GM21786 (cell line): Measurements from ENCODE around the gene FLNC.

Experiments
- ATAC-seq: cut with Tn5 transposase; IDR thresholded peaks from one replicate; pipeline ENCODE4 v1.9.1; 2021; ENCODE audit not compliant: unreplicated experiment

FLNC gene, protein sequence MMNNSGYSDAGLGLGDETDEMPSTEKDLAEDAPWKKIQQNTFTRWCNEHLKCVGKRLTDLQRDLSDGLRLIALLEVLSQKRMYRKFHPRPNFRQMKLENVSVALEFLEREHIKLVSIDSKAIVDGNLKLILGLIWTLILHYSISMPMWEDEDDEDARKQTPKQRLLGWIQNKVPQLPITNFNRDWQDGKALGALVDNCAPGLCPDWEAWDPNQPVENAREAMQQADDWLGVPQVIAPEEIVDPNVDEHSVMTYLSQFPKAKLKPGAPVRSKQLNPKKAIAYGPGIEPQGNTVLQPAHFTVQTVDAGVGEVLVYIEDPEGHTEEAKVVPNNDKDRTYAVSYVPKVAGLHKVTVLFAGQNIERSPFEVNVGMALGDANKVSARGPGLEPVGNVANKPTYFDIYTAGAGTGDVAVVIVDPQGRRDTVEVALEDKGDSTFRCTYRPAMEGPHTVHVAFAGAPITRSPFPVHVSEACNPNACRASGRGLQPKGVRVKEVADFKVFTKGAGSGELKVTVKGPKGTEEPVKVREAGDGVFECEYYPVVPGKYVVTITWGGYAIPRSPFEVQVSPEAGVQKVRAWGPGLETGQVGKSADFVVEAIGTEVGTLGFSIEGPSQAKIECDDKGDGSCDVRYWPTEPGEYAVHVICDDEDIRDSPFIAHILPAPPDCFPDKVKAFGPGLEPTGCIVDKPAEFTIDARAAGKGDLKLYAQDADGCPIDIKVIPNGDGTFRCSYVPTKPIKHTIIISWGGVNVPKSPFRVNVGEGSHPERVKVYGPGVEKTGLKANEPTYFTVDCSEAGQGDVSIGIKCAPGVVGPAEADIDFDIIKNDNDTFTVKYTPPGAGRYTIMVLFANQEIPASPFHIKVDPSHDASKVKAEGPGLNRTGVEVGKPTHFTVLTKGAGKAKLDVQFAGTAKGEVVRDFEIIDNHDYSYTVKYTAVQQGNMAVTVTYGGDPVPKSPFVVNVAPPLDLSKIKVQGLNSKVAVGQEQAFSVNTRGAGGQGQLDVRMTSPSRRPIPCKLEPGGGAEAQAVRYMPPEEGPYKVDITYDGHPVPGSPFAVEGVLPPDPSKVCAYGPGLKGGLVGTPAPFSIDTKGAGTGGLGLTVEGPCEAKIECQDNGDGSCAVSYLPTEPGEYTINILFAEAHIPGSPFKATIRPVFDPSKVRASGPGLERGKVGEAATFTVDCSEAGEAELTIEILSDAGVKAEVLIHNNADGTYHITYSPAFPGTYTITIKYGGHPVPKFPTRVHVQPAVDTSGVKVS (N-terminal part only)

DNA sequence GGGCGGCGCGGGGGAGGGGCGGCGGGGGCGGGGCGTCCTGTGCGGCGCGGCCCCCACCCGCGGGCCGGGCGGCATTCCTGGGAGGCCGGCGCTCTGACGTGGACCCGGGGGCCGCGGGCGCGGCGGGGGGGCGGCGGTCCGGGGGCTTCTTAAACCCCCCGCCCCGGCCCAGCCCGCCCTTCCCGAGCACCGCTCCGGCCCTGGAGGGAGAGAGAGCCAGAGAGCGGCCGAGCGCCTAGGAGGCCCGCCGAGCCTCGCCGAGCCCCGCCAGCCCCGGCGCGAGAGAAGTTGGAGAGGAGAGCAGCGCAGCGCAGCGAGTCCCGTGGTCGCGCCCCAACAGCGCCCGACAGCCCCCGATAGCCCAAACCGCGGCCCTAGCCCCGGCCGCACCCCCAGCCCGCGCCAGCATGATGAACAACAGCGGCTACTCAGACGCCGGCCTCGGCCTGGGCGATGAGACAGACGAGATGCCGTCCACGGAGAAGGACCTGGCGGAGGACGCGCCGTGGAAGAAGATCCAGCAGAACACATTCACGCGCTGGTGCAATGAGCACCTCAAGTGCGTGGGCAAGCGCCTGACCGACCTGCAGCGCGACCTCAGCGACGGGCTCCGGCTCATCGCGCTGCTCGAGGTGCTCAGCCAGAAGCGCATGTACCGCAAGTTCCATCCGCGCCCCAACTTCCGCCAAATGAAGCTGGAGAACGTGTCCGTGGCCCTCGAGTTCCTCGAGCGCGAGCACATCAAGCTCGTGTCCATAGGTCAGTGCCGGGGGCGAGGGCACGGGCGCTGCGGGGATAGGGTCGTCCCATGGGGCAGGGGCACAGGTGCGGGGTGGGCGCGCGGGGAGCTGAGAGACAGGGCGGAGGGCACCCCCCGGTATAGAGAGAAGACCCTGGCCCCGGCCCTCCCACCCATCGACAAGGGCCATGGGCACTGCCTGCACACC, at the start of gene FLNC:
Gene FLNC, plus strand, starts transcription at position 176 of the 947 bp plus-strand sequence. Its CDS starts 232 bp downstream, at position 408.
- ATAC-seq: no peak

DNA sequence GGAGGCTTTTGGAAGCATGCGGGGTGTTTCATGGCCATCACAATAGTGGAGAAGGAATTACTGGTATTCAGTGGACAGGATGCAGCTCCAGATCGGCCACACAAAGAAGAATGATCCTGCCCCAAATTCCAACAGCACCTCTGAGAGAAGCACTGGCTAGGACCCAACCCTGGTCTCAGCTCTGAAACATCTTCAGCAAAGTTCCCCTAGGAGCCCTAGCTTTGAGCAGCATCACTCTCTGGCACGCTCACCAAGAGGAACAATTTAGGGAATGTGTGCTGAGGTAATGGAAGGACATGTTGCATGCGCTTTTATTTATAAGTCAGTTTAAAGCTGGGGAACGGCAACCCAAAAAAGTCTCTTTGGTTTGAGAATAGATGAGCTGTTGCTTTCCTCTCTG, 49.1 kb upstream of the FLNC start:
- ATAC-seq: no peak

DNA sequence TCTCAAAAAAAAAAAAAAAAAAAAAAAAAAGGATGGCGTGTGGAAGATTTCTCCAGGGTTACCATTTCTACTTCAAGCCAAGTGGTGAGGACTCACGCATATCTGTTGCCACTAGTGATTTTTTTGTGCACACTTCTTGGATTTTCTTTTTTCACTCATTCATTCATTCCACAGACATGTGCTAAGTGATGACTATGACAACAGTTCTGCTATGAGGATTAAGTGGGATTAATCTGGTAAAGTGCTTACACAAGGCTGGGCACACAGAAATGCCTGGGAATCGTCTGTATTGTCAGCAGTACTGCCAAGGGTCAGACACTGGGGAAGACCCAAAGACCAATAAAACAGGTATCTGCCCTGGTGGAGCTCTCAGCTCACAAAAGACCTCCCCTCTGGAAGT, 48.4 kb upstream of the FLNC start:
- ATAC-seq: no peak

DNA sequence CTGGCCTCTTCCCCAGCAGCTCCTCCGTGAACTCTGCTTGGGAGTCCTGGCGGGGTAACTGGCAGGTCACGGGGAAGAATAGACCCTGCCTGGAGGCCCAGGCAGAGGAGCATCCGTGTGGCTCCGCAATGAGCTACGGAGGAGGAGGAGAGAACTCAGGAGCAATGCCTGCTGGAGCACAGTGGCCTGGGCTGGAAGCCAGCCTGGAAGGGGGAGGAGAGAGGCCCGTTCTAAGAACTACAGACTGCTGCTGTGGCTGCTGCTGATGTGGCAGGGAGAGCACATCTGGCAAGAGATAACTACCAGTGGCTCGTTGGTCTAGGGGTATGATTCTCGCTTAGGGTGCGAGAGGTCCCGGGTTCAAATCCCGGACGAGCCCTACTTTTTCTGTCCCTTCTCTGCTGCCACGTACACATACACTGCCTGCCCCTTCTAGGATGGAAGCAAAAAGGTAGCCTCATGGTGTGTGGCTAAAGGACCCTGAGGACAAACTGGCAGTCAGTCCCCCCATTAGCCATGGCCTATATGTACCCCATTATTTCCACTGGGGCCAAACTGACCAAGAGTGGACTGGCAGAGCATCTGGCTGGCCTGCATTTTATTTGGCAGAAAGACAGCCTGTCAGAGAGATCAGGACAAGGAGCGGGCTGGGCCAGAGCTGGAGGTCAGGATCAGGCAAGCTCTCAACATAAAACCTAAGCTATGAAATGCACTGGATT, 46.9 kb upstream of the FLNC start:
- ATAC-seq: no peak

DNA sequence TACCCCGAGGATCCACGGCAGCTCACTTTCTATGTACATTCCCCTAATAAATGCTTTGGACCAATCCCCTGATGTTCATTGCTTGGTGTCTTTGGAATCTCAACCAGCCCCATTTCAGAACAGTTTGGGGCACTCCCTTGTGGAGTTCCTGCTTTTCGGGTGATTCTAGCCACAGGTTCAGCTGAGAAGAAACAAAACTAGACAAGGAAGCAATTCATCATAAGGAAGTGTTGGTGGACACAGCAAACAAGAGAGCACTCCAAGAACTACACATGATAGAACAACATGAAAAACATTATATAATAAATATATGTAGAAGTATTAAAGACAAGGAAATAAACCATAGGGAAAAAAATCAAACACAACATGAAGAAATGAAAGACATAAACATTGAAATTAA, 44.5 kb upstream of the FLNC start:
- no peak for ATAC-seq

DNA sequence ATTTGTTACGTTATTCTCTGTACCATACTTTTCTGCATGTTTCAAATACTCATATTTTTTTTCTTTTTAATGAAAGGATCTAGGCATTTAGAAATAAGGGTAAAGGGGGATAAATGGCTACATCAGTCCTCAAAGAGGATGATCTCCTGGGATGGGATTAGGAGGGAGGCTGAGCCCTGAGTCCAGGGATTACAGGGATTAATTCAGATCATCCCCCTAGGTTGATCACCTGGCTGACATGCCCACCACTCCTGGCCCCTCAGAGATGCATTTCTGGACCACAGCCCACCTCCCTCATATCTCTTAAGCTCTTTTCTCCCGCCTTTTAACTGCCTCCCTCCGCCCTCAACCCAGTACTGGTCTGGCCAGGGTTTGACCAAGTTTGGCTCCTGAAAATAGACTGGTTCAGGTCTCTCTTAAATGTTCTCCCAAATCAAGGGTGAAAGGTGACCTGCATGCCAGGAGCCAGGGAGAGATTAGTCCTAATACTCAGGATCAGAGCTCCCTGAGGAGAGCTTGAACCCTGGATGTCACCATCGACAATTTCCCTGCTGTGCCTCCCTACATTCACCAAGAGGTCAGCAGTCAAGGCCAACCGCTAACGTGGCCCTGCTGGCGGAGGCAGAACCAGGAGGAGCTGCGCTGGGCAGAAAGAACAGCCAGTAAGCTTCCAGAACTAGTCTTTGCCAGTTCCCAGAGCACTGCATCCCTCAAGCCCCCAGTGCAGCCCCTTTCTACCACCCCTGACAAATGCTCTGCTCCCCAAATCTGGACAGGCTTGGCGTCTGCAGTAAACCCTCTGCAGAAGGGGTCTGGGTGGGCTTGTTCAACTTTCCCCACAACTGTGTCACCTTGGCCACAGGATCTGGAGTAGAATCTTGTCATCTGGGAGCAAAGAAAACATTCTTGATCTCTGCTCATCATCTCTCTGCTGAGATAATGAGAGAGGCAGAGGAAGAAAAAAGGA, 41.5 kb upstream of the FLNC start:
- no peak for ATAC-seq

DNA sequence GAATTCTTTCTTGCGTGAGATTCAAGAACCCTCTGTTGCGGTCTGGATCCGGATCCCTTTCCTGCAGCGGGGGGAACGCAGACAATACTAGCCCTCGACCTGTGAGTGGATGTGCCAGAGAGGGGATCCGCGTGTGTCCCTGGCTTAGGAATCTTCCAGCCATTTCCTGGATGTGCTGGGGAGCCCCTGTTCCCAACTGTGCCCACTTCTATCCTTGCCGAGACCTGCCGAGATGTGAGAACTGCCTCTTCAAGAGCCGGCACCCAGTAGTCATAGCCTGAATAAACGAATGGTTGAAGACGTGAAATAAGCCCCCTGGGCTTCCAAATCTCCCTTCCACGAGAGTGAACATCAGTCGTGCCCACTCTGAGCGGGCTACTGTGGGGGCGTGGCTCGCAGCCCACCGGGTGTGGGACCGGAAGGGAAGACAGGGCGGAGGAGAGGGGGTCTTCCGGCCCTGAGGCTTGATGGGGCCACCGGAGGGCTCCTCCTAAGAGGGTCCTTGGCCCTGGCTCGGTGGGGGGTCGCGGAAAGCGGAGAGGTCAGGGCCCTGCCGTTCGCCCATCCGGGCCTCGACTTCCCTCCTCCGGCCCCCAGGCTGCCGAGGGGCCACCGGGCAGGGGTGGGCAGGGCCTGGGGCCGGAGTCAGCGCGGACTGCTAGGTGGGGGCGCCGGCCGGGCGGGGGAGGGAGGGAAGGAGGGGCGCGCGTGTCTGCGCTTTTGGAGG, 39.7 kb upstream of the FLNC start:
- ATAC-seq: peak; percentile 16

DNA sequence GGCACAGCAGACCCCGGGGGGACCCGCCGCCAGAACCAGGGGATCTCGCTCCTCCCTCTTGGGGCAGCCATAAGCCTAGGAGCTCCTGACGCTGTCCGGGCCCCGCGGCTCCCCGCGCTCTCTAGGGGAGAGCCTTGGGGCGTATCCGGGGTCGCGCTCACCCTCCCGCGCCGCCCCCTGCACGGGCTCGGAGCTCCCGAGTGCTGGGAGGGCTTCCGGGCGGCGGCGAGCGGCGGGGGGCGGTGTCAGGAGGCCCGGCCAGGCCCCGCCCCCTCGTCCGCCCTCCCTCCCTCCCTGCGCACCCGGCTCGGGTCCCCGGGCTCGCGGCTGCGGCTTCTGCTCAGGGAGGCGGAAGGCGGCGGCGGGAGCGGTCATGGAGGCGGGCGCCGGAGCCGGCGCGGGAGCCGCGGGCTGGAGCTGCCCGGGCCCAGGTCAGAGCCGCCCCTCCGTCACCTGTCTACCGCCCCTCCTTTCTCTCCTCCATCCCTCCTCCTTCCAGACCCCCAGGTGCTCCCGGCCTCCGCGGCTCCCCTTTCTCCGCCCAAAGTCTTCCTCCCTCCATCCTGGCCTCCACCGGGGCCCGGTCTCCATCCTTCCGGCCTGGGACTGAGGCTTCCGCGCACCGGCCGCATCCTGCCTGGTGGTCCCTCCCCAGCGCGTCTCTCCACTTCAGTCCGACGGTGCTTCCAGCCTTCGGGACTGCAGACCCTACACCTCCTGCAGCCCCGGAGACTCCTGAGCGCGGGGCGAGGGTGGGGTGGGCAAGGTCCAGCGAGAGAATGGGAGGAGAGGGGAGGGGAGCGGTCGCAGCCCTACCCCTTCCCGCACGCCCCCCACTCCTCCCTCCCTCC, 38.9 kb upstream of the FLNC start, which contains the start of gene CCDC136:
Gene CCDC136, plus strand, starts transcription at position 848 of the 851 bp plus-strand sequence. CDS start 444 bp downstream, outside the sequence.
- peak; percentile 76 for ATAC-seq

DNA sequence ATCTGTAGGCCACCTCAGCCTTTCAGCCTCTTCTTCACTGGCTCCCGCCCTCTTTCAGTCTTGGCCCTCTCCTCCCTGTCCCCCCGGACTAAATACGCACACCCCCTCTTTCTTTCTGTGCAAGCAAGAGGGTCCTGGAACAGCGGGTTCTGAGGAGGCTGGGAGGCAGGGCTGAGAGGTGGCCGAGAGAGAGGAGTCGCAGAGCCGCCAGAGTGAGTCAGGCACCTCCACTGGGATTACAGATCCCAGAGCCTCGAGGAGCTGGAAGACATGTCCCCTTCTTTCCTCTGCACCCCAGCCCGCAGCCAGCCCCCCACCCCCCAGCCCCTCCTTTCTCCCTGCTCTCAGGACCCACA, 38.3 kb upstream of the FLNC start:
- ATAC-seq: no peak

DNA sequence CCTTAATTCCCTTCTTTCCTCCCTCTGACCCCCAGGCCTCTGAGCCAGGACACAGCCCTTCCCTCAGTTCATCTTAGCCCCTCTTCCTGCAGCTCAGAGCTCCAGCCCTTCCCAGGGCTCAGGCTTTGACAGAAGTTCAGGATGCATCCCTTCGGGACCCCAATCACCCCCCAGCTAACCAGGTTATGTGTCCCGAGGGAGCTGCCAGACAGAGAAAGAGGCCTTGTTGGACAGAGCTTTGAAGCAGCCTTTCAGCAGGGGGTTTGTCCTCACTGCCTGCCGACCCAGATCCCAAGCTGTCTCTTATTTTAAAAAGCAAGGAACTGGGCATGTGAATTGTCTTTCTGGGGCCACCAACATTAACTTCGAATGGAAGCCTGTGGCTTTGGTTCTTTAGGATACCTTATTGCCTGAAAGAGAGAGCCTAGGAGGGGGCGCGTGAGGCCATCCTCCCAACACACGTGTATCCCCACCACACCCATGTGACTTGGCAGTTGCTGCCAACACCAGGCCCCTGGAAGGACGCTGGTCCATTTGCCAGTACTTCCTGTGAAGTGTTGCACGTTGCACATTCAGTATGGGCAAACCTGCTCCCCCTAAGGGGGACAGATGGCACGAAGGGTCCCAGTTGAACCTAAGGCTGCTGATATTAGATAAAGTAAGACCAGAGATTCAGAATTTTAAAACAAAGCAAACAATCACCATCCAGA, 37.6 kb upstream of the FLNC start:
- no peak for ATAC-seq

DNA sequence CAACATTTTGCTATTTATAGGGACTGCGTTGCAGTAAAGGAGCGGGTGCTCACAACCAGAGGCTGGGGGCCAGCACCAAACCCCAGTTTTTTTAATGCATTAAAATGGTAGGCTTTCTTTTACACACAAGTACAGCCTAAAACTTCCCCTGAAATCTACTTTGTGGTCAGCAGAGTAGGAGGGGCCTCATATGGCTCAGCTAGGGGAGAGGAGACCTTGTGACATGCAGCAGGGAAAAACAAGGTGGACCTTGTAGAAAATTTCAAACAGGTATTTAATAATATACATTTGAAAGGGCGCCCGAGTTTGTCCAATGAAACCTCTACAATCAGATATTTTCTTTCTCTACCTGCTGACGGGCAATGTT, 37.0 kb upstream of the FLNC start:
- no peak for ATAC-seq

DNA sequence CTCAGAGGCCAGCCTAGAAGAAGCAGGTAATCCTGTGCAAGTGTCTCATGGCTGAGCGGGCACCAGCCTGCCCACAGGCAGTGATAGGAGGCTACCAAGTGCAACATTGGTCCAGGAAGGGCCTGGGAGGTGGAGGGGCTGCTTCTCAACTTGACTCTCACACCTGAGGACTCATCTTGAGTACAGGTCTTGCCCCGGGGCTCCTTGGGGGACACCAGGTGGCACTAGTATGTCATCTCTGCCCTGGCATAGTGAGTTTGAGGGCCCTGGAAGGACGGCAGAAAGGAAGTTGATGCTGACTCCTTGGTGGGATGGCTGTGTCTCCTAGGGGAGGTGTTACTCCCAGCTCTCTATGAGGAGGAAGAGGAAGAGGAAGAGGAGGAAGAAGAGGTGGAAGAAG, 36.2 kb upstream of the FLNC start:
- no peak for ATAC-seq

DNA sequence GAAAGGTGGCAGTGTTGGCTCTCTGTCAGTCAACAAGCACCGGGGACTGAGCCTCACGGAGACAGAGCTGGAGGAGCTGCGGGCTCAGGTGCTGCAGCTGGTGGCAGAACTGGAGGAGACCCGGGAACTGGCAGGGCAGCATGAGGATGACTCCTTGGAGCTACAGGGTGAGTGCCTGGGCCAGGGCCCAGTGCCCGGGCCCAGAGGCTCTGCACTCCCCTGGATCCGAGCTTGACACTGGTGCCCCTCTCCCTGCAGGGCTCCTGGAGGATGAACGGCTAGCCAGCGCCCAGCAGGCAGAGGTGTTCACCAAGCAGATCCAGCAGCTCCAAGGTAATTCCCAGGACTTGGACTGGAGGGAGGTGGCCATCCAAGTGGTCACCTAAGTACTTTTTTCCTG, 35.8 kb upstream of the FLNC start:
- ATAC-seq: no peak

DNA sequence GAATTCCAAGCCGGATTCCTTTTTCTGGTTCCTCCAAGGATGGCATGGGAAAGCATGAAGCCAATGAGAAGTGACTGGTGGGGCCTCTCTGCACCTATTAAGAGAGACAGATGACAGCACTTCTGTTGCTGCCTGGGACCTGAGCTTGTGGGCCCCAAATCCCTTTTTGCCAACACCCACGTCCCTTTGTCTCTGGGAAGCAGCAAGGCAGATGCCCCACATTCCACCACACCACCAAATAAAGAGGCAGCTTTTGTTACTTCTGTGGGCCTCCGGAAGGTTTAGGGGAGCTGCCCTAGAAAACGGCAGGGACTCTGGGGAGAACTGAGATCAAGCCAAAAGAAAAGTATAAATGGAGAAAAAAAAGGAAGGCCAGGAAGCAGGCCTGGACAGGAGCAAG, 35.1 kb upstream of the FLNC start:
- ATAC-seq: no peak

DNA sequence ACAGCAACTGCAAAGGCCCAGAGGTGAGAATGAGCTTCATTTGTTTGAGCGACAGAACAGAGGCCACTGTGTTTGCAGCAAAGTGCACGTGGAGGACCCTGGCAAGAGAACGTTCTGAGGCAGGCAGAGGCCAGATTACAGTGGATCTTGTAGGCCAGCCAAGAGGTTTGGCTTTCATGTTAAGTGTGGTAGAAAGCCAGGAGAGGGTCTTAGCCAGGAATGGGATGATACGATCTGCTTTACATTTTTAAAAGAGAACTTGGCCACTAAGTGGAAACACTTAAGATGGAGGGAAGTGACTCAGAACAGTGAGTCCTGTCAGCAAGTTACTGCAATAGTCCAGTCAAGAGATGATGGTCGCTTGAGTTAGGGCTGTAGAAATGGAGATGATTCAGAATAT, 33.9 kb upstream of the FLNC start:
- no peak for ATAC-seq

DNA sequence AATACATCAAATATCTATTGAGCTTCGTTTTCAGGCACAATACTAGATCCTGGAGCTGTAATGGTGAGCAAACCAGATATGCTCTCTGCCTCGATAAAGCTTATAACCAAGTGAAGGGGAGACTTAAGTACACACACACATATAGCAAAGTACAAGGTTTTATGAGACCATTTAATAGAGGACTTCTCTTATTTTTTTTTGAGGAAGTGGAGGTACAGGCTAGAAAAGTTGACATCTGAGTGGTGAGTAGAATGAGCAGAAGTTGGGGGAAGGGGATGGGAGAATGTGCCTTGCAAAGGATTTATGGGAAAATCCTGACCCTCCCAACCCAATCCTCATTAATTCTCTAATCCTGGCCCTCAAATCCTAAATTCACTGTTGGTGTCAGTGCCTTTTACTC, 30.8 kb upstream of the FLNC start:
- ATAC-seq: no peak
